Right atrium auricular region (tissue), 2 donors: ENCODE data around the gene MB. TPM values are rescaled to one million over a fixed set of nuclear protein-coding genes. Genes with fewer than 3 reads are reported as not detected.

Experiments
- DNase-seq: peaks from one replicate; pipeline ENCODE4 v3.0.0-alpha.2; 2019; ENCODE audit warnings: low spot score
- H3K27ac ChIP-seq, 2 donors: fragments of 200-600 bp; sonication (generic); 1 replicate in 1 of 2; 2 replicates in 1 of 2; pipeline ENCODE4 v1.5.1; 2016 to 2019
- H3K27me3 ChIP-seq, 2 donors: fragments of 200-600 bp; sonication (generic); one replicate each; pipeline versions ENCODE4 v1.5.1 to v1.6.0; 2017 to 2019
- H3K36me3 ChIP-seq: fragments of 200-600 bp; sonication (generic); one replicate; pipeline ENCODE4 v1.5.1; 2016
- H3K4me1 ChIP-seq, 2 donors: fragments of 200-600 bp; sonication (generic); one replicate each; pipeline versions ENCODE4 v1.5.1 to v1.6.0; 2017 to 2019
- H3K4me3 ChIP-seq, 2 donors: fragments of 200-600 bp; sonication (generic); 1 replicate in 1 of 2; 2 replicates in 1 of 2; pipeline ENCODE4 v1.5.1; 2017 to 2019; ENCODE audit warnings: mild to moderate bottlenecking in 1 of 2, moderate library complexity in 1 of 2
- H3K9me3 ChIP-seq, 2 donors: fragments of 200-600 bp; sonication (generic); one replicate each; pipeline ENCODE4 v1.5.1; 2019
- total RNA-seq, 2 donors: library from RNA; depleted of rRNA; stranded (reverse); fragments of >200 nt; gene quantifications; one replicate each; pipeline ENCODE4 v1.1.0, GENCODE V29; 2016
- TF ChIP-seq, protein P1 (sequence below), 2 donors: fragments of 200-600 bp; sonication (generic); IDR thresholded peaks; one replicate each; pipeline ENCODE4 v1.5.1; 2019; ENCODE audit warnings: antibody characterized with exemption in 2 of 2

MB gene
- total RNA-seq, 2 donors from 2014 or later, result 6,650 to 9,762 TPM

DNA sequence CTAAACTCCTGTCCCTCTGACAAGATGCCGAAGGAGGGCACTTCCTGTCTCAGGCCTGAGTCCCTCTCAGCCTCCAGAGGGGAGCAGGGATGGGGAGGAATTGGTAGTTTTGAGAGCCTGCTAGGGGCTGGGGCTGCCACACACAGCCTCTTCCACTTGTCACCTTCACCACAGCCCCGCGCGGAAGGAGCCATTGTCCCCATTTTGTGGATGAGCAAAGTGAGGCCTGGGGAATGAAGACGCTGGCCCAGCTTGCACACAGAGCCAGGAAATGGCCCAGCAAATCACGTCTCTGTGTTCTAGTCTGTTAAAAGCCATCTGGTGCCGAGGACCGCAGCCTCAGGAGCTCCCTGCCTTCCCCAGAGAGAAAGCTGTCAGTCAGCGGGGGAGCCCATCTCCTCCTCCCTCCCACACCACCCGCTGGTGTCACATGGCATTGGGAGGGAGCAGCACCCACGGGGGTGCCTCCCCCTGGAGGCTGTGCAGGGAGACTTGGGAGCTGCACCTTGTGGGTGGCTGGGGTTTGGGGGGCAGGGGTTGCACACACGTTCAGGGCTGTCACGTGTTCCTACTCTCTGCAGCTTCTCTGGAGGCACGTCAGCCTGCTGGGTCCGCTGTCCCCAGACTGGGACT is 41.9 kb downstream of the MB start:
- H3K4me1 ChIP-seq, result no peaks in the 10 kb centered on the region
- no peaks in the 10 kb centered on the region for H3K9me3 ChIP-seq
- H3K27me3 ChIP-seq, result no peaks in the 10 kb centered on the region
- no peak overlapping the region for H3K4me3 ChIP-seq
- H3K36me3 ChIP-seq, result no peaks in the 10 kb centered on the region
- DNase-seq, result no peak
- TF ChIP-seq, protein P1, sequence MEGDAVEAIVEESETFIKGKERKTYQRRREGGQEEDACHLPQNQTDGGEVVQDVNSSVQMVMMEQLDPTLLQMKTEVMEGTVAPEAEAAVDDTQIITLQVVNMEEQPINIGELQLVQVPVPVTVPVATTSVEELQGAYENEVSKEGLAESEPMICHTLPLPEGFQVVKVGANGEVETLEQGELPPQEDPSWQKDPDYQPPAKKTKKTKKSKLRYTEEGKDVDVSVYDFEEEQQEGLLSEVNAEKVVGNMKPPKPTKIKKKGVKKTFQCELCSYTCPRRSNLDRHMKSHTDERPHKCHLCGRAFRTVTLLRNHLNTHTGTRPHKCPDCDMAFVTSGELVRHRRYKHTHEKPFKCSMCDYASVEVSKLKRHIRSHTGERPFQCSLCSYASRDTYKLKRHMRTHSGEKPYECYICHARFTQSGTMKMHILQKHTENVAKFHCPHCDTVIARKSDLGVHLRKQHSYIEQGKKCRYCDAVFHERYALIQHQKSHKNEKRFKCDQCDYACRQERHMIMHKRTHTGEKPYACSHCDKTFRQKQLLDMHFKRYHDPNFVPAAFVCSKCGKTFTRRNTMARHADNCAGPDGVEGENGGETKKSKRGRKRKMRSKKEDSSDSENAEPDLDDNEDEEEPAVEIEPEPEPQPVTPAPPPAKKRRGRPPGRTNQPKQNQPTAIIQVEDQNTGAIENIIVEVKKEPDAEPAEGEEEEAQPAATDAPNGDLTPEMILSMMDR (IDR thresholded peaks at IDR 0.05), result no peak
- H3K27ac ChIP-seq, result no peak overlapping the region

DNA sequence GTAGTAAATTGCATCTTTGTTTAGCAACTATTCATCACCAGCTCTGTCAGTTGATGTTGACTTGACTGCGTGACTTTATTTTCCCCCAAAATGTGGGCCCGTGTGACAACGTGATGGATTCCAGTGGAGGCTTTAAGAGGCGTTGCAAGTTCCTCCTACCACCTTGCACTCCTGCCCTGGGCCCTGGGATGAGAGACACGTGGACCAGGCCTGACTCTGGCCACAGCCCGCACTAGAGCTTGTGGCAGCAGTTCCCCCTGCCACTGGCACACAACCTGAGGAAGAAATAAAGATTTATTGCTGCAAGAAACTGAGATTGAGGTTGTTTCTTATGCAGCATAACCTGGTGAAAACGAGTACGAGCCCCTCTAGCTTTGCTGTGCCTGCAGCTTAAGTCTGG is 44.6 kb downstream of the MB start:
- no peak overlapping the region for H3K27ac ChIP-seq
- no peaks in the 10 kb centered on the region for H3K27me3 ChIP-seq
- no peak for DNase-seq
- no peaks in the 10 kb centered on the region for H3K36me3 ChIP-seq
- no peak overlapping the region for H3K4me3 ChIP-seq
- H3K9me3 ChIP-seq, result no peaks in the 10 kb centered on the region
- peaks cover 0 to 13% of the 10 kb centered on the region in 2 donors for H3K4me1 ChIP-seq
- TF ChIP-seq, protein P1 (IDR thresholded peaks at IDR 0.05), result no peak

DNA sequence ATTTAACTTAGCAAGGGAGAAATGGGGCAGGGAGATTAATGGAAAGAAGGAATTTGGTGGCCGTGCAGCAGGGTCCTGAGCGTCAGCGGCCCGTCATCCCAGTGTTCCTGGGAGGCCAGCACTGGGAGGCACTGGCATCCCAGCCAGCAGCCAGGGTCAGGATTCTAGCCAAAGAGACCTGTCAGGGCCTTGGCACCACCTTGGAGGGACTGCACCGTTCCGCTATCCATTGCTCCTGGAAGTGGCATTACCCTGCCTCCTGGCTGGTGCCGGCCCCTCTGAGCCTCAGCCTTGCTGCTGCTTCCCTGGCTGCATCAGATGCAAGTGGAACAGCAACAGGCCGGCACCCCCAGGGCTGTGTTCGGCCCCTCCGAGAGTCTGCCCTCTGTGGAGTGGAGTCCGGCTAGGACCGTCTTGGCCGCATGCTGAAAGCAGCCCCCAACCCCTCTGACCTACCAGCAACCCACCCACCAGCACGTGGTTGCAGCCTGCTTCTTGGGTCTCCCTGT is 46.4 kb downstream of the MB start:
- TF ChIP-seq, protein P1 (IDR thresholded peaks at IDR 0.05), result no peak
- Histone ChIP-seq H3K4me3 (no peak overlapping the region), H3K27ac (no peak overlapping the region), H3K27me3 (no peaks in the 10 kb centered on the region), H3K4me1 (peaks cover 0 to 13% of the 10 kb centered on the region in 2 donors), H3K9me3 (no peaks in the 10 kb centered on the region), H3K36me3 (no peaks in the 10 kb centered on the region)
- DNase-seq, result no peak

DNA sequence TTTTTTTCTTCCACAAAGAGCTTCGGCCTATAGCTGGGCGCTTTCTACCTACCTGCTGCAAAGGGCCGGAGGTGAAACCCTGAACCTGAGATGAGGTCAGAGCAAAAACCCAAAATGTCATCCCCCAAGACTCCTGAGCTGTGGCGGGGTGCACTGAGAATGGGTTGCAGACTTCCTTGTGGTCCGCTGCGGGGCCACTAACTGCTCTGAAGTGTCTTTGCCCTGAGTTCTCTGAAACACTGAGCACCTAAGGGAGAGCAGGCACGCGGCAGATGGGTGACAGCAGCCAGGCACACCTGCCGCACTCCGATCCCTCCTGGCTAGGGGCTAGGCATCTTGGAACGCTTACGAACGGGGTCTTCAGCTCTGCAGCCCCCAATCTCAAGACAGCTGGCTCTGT is 47.2 kb downstream of the MB start:
- TF ChIP-seq, protein P1 (IDR thresholded peaks at IDR 0.05), result no peak
- Histone ChIP-seq H3K4me1 (peaks cover 0 to 13% of the 10 kb centered on the region in 2 donors), H3K36me3 (no peaks in the 10 kb centered on the region), H3K27me3 (no peaks in the 10 kb centered on the region), H3K9me3 (no peaks in the 10 kb centered on the region), H3K4me3 (no peak overlapping the region), H3K27ac (no peak overlapping the region)
- DNase-seq, result no peak

DNA sequence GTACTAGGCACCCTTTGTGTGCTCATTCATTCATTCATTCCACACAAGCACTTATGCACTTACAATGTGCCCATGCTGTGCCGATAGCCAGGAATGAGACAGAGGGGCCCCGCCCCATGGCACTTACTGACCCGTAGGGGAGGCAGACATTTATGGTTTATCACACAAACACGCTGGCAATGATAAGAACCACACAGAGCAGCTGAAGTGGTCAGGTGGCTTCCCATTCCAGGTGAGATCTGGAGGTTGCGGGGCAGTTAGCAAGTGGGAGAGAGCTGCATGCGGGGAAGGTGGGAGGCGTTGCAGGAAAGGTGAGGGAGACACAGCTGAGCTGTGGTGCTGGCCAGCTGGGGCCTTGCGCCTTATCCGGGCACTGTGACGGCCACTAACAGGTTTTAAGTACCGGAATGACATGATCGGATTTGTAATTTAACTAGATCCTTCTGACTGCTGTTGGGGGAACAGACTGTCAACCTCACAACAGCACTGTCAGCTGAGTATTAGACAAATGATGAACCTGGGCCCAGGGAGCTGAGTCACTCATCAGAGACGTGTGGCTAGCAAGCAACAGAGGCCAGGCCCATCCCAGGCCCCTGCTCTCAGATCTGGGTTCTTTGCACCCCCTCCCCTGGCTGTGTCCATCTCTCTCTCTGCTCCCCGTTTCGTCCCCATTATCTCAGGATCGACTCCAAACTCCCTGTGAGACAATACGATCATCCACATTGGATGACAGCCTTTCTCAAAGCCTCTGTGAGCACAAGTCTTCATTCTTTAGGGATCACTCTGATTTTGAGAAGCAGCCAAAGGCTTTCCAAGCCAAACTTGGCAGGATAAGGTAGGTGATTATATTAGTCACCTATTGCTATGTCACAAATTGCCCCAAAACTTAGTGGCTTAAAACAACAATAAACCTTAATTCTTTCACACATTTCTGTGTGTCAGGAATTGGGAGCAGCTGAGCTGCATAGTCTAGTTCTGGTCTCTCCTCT is 48.1 kb downstream of the MB start:
- Histone ChIP-seq H3K4me1 (peaks cover 0 to 19% of the 10 kb centered on the region in 2 donors), H3K36me3 (no peaks in the 10 kb centered on the region), H3K9me3 (no peaks in the 10 kb centered on the region), H3K27ac (peak overlapping the region in 1 of 2 donors; percentile 11), H3K4me3 (no peak overlapping the region), H3K27me3 (no peaks in the 10 kb centered on the region)
- no peak for DNase-seq
- TF ChIP-seq, protein P1 (IDR thresholded peaks at IDR 0.05), result no peak
